PFSK-1 (cell line): ENCODE results near the gene CDCA5.

Experiments
- POLR2AphosphoS5 ChIP-seq: IDR thresholded peaks from 2 replicates; pipeline ENCODE4 v1.6.1; 2012; ENCODE audit warnings: low read depth, mild to moderate bottlenecking, control low read depth, low read length, moderate library complexity
- REST ChIP-seq, 2 experiments: IDR thresholded peaks; 2 replicates each; pipeline versions ENCODE4 v1.6.1 to v1.8.0; 2011 to 2012; ENCODE audit warnings: low read depth in 2 of 2, low read length in 2 of 2, control low read depth in 1 of 2, inconsistent platforms in 1 of 2, mild to moderate bottlenecking in 1 of 2, moderate library complexity in 1 of 2; ENCODE audit not compliant: insufficient read depth in 1 of 2
- SIN3A ChIP-seq: IDR thresholded peaks from 2 replicates; pipeline ENCODE4 v1.6.1; 2012; ENCODE audit warnings: mild to moderate bottlenecking, low read length, moderate library complexity, borderline replicate concordance; ENCODE audit not compliant: insufficient read depth
- TAF1 ChIP-seq: IDR thresholded peaks from 2 replicates; pipeline ENCODE4 v1.6.1; 2012; ENCODE audit warnings: low read length, control low read depth, borderline replicate concordance; ENCODE audit not compliant: insufficient read depth

- no peak for TF ChIP-seq REST (IDR thresholded peaks at IDR 0.05; ENCODE audit: insufficient read depth in 1 of 2, low read depth in 2 of 2, low read length in 2 of 2)
- no peak for TF ChIP-seq SIN3A
- no peak for TF ChIP-seq POLR2AphosphoS5
- no peak for TF ChIP-seq TAF1
These were observed 40.9 kb downstream of the CDCA5 start for GRCh38 chr11:65042891-65043290.
